ENCODE measurements around the gene UNC5CL. TPM values are rescaled to one million over a fixed set of nuclear protein-coding genes. Genes with fewer than 3 reads are reported as not detected.

The UNC5CL gene
- total and polyA plus RNA-seq, 11 donors: 0.21 to 1.1 (median 0.50) TPM

- H3K4me1 ChIP-seq: peaks cover 0 to 3% (median 0%) of the 10 kb centered on the region in 12 donors
- no peak overlapping the region for H3K4me3 ChIP-seq
- peaks cover 0 to 2% (median 0%) of the 10 kb centered on the region in 9 donors for H3K27me3 ChIP-seq
- DNase-seq (no peak), ATAC-seq (no peak)
- no peak for TF ChIP-seq POLR2A (IDR thresholded peaks at IDR 0.05)
- TF ChIP-seq, protein P1, sequence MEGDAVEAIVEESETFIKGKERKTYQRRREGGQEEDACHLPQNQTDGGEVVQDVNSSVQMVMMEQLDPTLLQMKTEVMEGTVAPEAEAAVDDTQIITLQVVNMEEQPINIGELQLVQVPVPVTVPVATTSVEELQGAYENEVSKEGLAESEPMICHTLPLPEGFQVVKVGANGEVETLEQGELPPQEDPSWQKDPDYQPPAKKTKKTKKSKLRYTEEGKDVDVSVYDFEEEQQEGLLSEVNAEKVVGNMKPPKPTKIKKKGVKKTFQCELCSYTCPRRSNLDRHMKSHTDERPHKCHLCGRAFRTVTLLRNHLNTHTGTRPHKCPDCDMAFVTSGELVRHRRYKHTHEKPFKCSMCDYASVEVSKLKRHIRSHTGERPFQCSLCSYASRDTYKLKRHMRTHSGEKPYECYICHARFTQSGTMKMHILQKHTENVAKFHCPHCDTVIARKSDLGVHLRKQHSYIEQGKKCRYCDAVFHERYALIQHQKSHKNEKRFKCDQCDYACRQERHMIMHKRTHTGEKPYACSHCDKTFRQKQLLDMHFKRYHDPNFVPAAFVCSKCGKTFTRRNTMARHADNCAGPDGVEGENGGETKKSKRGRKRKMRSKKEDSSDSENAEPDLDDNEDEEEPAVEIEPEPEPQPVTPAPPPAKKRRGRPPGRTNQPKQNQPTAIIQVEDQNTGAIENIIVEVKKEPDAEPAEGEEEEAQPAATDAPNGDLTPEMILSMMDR (IDR thresholded peaks at IDR 0.05): no peak
- no peaks in the 10 kb centered on the region for H3K36me3 ChIP-seq
- no peaks in the 10 kb centered on the region for H3K9me3 ChIP-seq
- intact Hi-C loops (cut with DNase I): no loop called here
- 30 to 78% (median 62%) methylated on average over 2 of the region's 2 CpGs for WGBS, 4 donors
- no peak overlapping the region for H3K27ac ChIP-seq
Observed at GRCh38 chr6:40986364-40986763, 52.7 kb downstream of the UNC5CL start.

- H3K27me3 ChIP-seq: peaks cover 0 to 2% (median 0%) of the 10 kb centered on the region in 9 donors
- no peaks in the 10 kb centered on the region for H3K9me3 ChIP-seq
- no peak for DNase-seq
- peaks cover 0 to 3% (median 0%) of the 10 kb centered on the region in 12 donors for H3K4me1 ChIP-seq
- H3K4me3 ChIP-seq: no peak overlapping the region
- intact Hi-C loops (cut with DNase I): no loop called here
- H3K27ac ChIP-seq: no peak overlapping the region
- TF ChIP-seq, protein P1 (IDR thresholded peaks at IDR 0.05): no peak
- TF ChIP-seq POLR2A (IDR thresholded peaks at IDR 0.05): no peak
- no peaks in the 10 kb centered on the region for H3K36me3 ChIP-seq
- no peak for ATAC-seq
Observed at GRCh38 chr6:40983752-40984151, 55.3 kb downstream of the UNC5CL start.

DNA sequence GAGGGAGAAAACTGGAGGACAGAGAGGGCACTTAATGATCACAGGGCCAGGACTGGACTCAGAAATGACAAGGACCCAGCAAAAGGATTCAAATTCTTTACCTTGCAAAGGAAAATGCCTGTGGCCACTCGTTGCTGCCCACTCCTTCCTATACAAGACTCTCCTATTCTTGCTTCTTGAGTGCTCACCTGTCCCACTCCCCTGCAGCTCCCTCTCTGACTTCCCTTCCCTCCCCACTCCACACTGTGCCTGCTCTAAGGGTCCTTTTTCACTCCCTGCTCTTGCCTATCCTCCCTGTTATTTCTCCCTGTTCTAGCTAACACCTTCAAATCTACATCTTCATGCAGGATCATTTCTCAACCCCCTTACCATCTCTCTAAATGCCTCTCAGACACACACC lies 56.1 kb downstream of the UNC5CL start:
- no peak for DNase-seq
- H3K36me3 ChIP-seq: no peaks in the 10 kb centered on the region
- TF ChIP-seq POLR2A (IDR thresholded peaks at IDR 0.05): no peak
- TF ChIP-seq, protein P1 (IDR thresholded peaks at IDR 0.05): no peak
- peaks cover 0 to 2% (median 0%) of the 10 kb centered on the region in 9 donors for H3K27me3 ChIP-seq
- no peak overlapping the region for H3K4me3 ChIP-seq
- no peak for ATAC-seq
- peaks cover 0 to 3% (median 0%) of the 10 kb centered on the region in 12 donors for H3K4me1 ChIP-seq
- no peaks in the 10 kb centered on the region for H3K9me3 ChIP-seq
- 37 to 54% (median 47%) methylated on average over 1 of the region's 1 CpG for WGBS, 4 donors
- no peak overlapping the region for H3K27ac ChIP-seq
- intact Hi-C loops (cut with DNase I): no loop called here

DNA sequence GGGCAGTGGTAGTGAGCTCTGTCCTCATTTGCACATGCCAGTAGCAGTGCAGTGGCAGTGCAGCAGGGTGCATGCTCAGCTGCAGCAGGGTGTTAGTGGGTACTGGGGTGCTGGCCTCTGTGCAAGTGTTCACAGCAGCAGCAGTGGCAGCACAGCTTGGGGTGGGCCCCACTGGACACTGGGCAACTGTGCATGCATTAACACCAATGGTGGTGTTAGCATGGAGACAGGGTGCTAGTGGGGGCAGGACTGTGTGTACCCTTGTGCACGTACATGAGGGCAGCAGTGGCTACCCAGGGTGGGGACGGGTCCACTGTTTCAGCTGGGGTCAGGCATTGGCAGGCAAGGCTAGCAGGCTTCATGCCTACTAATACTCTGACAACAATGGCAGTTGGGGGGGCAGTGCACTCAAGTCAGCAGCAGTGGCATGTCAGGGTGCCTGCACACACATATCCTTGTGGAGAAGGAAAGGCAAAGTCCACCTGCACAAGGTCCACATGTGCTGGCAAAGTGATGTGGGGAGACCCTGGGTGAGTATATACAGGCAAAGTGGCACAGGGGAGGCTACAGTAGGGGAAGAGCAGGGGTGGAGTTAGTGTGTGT lies 60.2 kb downstream of the UNC5CL start:
- Histone ChIP-seq H3K27ac (no peak overlapping the region), H3K4me3 (no peak overlapping the region), H3K4me1 (peaks cover 0 to 3% (median 0%) of the 10 kb centered on the region in 12 donors), H3K36me3 (no peaks in the 10 kb centered on the region), H3K9me3 (peaks cover 0 to 4% (median 0%) of the 10 kb centered on the region in 12 donors), H3K27me3 (peaks cover 0 to 5% (median 0%) of the 10 kb centered on the region in 9 donors)
- DNase-seq (no peak), ATAC-seq (no peak)
- WGBS, 4 donors: 87 to 100% (median 90%) methylated on average over 2 of the region's 2 CpGs
- intact Hi-C loops (cut with DNase I): no loop called here
- TF ChIP-seq, protein P1 (IDR thresholded peaks at IDR 0.05): no peak
- no peak for TF ChIP-seq POLR2A (IDR thresholded peaks at IDR 0.05)

Measured in heart left ventricle (tissue), 16 donors.